GM04503 (cell line): ENCODE data around the gene ALDH1A1.
"Not testable (repeated sequence)": the region's sequence is repeated elsewhere in the genome, so short reads cannot be mapped to it uniquely, and the experiment has no call there.

ENCODE experiments used
- DNase-seq: peaks from one replicate; pipeline ENCODE4 v3.0.0-alpha.2; 2012; ENCODE audit warnings: low read depth

Gene ALDH1A1

DNA sequence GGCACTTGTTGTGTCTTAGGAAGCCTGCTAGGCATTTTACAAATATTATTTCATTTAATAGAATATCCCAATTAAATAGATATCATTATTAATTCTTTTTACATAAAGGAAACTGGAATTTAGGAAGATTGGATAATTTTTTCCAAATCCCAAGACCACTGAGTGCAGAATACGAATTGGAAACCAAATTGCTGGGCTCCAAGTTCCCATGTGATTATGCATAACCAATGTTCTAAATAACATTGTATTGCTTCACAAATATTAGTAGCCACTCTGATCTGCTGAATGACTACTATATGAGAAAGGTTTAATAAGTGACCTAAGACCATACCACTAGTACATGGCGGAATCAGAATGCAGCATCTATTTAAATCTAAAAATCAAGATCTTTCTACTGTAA lies 57.7 kb downstream of the ALDH1A1 start:
- DNase-seq: no peak

DNA sequence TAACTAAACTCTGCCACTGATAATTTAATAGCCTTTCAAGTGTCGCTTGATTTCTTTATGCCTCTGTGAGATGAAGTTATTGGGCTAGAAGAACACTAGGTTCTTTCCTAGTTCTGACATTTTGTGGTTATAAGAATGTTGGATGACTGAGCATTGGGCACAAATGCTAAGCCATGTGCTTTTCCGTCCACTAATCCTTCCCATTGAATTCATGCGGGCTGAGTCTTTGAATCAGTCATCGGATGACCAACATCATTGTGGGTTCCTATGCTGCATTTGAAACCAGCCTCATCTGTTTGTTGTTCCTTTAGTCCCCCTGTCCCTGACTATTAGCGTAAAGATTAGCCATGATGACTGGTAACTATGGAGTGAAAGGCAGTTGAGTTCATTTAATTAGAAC lies 58.5 kb downstream of the ALDH1A1 start:
- DNase-seq: peak; percentile 64

DNA sequence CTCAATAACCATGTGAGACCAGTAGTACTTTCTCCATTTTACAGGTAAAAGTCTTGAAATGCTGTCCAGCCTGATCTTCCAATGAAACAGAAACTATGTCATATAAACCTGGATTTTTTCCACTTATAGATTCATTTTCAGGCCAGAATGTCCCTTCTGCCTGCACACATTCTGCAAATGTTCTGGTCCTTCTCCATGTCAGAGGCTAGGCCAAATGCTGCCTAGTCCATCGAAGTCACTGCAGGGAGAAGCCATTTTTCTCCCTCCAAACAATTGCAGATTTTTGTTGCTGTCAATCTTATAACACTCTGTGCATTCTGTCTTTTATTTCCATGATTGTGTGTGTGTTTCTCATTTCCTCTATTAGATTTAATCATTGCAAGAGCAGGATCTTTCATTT lies 59.4 kb downstream of the ALDH1A1 start:
- no peak for DNase-seq

DNA sequence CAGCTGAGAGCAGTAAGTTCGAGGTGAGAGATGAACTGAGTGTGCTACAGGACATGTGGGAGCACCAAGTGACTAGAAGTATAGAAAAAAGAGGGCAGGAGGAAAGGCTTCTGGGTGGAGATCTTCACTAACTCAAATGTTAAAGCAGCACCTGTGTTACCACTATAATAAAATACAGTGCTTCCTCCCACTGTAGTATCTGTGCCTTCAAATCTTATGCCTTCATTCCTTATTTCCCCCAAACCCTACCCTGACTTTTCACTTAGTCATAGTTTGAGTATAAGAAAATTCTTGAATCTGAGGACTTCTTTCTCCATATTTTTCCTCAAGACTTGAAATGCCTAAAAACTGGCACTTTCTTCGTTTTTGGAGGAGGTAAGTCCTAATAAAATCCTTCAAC lies 61.8 kb downstream of the ALDH1A1 start:
- no peak for DNase-seq

DNA sequence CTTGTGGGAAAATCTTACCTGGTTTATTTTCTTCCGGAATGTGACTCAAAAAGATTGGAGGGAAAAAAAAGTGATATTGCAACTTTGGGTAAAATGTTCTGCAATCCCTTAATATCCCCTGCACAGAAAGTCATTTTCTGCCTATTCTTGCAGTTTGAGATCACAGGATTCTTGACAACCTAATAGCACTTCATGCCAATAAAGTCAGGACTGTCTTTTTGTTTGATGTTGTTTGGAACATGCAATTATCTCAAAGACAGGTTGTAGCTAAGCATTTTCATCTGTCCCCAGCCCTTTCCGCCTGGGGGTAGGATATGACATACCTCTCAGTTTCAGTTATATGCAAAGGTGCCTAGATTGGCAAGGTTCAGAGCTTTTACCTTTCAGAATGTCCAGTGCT lies 63.9 kb downstream of the ALDH1A1 start:
- no peak for DNase-seq

DNA sequence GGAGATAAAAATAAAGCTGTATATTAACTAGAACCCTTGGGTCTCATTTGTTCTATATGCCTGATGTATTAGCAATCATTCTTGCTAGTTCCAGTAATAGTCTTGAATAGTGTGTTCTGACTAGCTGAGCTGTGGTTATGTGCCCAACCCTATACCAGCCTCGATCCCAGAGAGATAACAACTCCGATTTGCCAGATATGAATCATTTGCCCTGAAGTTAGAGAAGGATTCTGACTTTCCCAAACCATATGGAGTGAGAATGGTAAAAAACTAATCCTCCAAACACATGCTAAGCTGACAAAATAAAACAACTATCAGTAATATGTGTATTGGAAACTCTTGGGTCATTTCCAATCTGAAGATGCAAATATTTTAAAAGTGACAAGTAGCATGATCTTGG lies 64.8 kb downstream of the ALDH1A1 start:
- DNase-seq: no peak

DNA sequence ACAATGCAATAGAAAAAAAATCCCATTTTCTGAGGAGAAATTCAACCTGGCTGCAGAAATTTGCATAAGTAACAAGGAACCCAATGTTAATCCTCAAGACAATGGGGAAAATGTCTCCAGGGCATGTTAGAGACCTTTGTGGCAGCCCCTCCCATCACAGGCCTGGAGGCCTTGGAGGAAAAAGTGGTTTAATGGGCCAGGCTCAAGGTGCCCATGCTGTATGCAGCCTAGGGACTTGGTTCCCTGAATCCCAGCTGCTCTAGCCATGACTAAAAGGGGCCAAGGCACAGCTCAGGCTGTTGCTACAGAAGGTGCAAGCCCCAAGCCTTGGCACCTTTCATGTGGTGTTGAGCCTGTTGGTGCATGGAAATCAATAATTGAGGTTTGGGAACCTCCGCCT lies 66.5 kb downstream of the ALDH1A1 start:
- no peak for DNase-seq

DNA sequence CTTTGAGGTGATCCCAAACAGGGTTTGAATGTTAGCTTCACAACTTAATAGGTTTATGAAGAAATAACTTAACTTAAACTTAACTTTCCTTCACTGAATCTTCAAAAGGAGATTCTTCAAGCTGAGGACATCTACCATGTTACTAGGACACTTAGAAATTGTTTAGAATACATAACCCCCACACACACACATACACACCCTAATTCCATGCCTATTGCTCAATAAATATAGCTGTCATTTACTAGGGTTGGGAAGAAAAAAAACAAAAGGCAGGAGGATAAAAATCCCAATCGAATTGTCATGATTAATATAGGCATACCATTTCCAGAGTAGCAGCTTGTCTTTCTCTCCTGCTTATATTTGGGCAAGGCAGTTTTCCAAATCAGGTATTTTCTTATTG lies 68.3 kb downstream of the ALDH1A1 start:
- DNase-seq: no peak

DNA sequence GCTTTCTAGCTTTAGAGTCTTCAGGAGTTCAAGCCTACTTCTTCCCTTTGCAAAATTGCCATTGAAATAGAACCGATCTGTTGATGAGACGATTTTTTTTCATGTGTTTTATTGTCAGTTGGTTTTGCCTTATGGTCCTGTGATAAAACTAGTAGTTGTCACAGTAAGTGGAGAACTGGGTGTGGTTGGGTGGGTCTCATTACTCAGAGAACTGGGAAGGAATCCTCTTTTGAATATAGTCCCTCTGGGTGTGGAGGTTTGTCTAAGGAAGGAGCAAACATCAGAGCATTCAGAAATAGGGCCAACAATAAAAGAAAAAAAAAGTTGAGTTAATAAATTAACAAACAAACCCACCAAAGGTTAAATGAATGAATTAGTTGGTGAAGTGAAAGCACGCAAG lies 69.0 kb downstream of the ALDH1A1 start:
- no peak for DNase-seq

DNA sequence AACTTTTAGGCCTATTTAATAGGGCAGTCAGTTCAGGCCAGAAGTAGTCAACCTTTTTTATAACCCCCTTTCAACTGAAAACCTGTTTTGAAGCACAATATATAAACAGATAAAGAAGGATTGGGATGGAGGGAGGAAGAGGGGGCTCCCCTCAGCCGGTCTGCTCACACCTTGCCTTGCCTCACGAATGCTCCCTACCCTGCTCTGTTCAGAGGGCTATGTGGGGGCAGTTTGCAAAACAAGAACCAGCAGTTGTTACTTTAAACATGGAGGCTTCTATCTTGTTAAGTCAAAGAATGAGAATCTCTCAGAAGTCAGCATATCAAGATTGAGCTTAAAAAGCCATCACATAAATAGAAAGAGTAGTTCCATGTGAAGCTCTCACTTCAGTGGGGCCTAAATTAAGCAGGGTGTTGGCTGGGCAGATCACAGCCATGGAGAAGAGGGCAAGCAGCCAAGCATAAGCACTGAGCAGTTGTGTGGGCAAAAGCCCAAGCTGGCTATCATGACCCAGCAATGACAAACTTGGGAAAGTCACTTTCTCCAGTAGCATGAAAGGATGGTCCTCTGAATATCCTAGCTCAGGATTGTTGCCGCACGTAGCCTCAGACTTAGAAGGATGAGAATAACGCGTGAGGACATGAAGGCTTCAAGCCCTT lies 70.6 kb downstream of the ALDH1A1 start:
- no peak for DNase-seq

DNA sequence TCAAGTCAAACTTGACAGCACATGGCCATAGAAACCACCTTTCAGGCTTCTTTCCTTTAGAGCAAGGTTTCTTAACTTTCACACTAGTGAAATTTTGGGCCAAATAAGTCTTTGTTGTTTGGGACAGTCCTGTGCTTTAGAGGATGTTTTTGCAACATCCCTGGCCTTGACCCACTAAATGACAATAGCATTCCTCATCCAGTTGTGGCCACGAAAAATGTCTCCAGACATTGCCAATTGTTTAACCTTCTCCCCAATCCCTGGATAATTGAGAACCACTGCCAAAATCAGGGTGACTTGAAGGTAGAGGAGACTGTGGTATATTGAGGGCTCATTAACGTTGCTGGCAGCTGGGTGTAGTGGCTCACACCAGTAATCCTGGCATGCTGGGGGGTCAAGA lies 72.0 kb downstream of the ALDH1A1 start:
- DNase-seq: no peak

DNA sequence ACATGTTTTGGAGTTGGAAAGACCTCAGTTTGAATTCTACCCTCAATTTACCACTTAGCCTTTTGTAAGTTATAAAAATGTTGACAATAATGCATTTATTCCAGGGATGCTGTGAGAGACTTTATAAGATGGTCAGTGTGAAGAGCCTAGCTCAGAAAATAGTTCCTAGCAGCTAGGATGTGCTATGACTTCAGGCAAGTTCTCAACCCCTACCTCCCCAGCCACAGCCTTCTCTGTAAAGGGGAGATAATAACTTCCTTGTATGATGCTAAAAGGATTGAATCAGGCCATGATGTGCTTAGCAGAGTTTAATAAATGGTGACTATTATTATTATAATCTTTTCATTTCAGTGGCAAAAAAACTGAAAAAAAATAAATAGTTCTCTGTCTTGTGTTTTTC lies 77.6 kb downstream of the ALDH1A1 start:
- no peak for DNase-seq

DNA sequence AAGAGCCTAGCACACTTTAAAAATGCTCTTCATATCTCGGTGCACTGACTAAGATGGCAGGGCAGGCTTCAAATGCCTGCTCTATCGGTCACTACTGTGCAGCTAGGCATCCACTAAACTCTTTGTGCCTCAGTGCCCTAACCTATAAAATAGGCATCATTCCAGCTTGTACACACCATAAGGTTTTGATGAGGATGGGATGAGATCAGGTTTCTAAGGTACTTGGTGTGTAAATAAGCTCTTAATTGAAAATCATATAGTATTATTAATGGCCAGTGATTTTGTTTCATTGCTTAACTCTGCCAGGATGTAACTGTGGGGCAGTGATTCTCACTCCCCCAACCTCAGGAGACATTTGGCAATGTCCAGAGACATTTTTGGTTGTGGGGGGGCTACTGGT lies 78.5 kb downstream of the ALDH1A1 start:
- DNase-seq: no peak

DNA sequence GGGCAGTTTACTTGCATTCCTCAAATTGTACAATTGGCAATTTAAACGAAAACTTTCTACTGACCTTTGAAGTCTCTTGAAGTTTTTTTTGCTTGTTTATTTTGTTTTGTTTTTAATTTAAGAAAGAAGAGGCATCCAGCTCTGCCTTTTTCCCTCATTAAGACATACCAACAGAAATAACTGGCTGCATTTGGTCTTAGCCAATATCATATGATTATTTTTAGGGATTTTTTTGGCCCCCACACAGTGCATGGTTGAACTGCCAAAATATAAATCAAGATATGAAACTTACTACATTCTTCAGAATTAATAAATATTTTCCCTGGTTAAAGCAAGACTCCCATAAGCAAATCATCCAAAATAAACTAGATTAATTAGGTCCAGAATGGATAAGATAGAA lies 79.4 kb downstream of the ALDH1A1 start:
- no peak for DNase-seq

DNA sequence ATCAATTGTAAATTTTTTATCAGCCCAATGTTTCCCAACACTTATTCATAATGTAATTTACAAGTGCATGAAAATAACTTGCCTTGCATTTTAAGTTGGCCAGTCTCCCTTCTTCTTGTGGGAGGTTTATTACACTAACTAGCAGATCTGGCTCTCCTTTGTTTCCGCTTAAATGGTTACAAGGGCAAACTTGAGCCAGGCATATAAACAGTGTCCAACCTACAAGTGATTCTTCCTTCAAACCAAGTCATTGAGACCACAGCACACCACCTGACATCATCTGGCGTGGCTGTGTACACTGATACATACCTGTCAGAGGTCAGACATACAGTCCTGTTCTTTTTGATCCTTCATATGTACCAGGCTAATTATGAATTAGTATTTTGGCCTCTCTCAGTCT lies 80.1 kb downstream of the ALDH1A1 start:
- no peak for DNase-seq

DNA sequence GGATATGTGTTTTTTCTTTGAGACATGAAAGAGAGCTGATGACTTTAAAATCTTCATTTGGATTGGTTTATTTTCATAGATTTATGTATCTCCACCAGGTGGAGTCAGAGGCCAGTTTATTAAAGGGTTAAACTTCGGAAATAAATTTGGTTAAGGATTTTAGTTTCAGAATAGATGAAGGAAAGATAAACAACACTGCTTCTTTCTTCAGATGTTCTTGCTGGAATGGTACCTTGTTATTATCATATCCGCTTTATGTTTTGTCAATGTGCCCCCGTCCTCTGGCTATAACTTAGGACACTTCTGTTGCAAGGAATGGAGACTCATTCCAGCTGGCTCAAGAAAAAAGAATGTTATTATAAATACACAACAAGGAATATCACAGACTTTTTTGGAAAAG lies 81.2 kb downstream of the ALDH1A1 start:
- DNase-seq: no peak

DNA sequence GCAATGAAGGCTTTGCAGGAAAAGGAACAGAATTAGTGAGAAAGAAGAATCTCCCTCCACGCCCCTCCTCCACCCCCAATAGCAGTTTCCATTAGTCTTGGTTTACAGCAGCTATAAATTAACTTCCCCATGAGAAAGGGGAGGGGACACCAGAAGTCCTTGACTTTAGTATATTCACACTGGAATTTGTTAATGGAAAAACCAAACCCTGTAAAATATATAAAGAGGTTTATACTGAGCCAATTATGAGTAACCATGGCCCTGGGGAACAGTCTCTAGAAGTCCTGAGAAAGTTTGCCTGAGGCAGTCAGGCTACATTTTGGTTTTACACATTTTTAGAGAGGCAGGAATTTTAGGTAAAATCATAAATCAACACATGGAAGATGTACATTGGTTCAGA lies 88.5 kb downstream of the ALDH1A1 start:
- DNase-seq: no peak

DNA sequence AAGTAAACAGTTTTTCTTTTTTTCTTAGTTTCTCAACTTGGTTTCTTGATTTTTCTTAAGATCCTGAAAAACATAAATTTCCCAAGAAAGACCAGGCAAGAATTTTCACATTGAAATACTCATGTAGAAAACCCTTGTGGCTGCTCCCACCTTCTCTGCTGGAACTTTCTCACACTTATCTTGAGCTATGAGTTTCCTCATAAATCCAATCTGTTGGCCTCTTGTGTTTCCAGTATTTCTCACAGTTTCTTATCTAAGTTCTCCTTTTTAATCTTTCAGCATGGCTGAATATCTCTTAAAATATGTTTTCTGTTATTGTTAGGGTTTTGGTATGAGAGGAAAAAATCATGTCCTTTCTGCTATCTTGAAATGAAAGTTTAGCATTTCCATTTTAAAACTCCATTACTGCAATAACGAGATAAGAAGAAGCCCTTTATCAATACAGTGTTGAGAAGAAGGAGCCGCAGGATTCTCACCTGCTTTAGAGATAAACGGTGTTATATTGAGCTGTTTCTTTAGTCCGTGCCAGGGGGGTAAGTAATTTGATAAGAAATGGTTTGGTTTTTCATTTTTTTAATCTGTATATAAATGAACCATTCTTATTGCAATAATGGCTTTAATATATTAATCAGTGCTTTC lies 89.3 kb downstream of the ALDH1A1 start:
- no peak for DNase-seq

DNA sequence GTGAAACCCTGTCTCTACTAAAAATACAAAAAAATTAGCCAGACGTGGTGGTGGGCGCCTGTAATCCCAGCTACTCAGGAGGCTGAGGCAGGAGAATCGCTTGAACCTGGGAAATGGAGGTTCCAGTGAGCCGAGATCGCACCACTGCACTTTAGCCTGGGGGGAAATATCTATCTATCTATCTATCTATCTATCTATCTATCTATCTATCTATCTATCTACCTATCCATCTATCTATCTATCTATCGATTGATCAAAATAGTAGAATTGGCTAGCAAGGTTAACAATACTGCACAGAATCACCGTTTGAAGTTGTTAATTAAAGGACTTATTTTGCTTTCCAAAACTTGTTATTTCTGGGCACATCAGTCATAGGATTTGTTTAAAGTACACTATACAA lies 90.1 kb downstream of the ALDH1A1 start:
- DNase-seq: not testable (repeated sequence)

DNA sequence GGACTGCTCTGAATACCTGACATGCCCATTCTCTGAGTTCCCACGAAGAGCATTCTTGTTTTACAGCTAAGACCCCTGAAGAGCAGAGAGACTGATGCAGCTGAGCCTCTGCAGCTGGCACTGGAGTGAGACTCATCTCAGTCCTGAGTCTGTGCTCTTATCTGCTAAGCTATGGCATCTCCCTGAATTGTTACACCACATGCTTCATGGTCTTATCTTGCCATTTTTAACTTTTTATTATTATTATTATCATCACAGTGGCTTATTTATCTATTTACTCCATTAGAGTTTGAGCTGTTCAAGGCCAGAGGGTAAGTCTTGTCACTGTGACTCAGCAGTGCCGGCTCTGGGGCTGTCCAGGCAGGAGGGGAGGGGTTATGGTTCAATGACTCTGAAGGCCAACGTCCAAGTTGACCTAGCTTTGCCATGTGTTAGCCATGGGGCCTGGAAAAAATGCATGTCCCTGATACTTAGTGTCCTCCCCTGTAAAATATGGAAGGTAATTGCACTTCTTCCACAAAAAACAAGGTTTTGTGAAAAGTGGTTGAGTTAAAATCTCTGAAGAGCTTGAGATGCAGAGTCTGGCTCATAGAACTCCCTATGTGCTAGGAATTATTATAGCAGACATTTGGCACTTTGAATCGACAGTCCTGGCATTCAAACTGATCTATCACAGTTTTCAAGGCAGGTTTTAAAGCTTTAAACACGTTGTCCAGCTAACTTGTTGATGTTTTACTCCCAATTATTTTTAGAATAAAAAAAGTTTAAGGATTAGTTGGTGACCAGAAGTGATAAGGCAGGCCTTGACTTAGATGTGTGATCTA lies 94.6 kb downstream of the ALDH1A1 start:
- no peak for DNase-seq

DNA sequence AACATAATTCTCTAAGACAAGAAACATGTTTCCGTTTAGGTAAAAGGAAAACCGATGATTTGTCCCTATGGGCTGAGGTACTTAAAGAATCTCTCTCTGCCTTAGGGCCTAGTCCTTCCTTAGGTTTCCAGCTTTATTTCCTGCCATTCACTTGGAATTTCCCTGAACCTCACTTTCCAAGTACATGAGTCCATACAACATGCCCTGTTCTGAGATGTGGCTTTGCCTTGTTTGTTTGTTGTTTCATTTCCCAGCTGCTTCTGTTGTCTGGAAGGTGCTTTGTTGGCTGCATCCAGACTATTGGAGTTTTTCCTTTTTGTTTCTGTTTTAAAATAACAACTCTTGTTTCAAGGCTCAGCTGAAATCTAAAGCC lies 95.2 kb downstream of the ALDH1A1 start:
- DNase-seq: no peak

DNA sequence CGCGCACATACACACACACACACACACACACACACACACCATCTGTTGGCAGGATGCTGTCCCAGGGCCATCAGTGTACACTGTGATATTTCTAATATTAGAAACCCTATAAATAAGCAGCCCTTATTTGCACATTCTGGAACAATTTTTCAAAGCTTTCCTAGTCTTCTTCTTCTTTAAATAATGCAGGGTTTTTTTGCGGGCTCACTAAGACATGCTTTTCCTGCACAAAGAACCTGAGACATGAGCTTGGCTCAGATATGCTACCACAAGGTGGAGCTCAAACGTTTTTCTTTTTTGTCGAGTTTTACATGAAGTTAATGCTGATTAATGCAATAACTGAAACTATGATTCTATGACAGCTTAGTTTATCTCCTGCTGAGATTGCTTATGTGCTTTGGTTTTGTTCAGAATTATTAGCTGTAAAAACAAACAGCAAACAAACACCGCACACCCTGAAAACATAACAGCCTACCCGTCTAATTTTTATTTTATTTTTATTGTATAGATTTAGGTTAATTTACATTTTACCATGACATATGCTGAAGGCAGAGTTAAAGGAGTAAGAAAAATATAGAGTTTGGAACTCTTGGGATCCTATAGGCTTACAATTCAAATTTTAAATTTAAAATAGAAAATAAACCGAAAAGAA lies 95.8 kb downstream of the ALDH1A1 start:
- no peak for DNase-seq
